ENCODE measurements around the gene PRKAR2B. TPM values are rescaled to one million over a fixed set of nuclear protein-coding genes. Genes with fewer than 3 reads are reported as not detected.
A peak's percentile ranks its signal among the peaks of the same experiment; 100 is the strongest.
"Not testable (repeated sequence)": the region's sequence is repeated elsewhere in the genome, so short reads cannot be mapped to it uniquely, and the experiment has no call there.

The PRKAR2B gene
- total and polyA plus RNA-seq, 12 donors = 30.4 to 212 (median 82.9) TPM

DNA sequence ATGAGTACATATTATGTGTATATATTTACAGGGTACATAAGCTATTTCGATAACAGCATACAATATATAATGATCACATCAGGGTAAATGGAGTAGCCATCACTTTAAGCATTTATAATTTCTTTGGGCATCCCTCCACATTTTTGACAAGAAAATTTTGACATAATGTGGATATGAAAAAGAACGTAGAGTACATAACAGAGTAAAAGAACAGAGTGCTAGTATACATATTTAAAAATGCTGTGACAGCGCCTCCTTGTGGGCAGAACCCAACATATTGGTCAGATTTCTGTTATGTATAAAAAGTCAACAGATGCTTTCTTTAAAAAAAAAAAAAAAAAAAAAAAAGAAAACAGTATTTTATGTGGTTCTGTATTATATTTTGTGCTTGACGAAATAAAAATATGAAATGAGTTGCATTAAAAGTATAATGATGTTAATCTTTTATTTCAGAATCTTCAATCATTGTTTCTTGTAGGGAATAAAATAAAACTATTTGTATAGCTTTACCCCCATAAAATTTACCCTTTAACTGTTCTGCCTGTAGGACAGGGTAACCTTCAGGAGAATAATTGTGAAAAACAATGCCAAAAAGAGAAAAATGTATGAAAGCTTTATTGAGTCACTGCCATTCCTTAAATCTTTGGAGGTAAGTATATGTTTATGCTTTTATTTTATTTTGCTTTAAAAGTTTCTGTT lies 106.0 kb downstream of the PRKAR2B start:
- peaks cover 6 to 15% of the 10 kb centered on the region in 2 donors for H3K4me1 ChIP-seq (replicated peaks in 1 of 2)
- no peaks in the 10 kb centered on the region for H3K27me3 ChIP-seq
- TF ChIP-seq CTCF (IDR thresholded peaks at IDR 0.05) = peak; percentile 64 to 79 (median 68)
- no peak for TF ChIP-seq POLR2A (IDR thresholded peaks at IDR 0.05)
- no peak overlapping the region for H3K4me3 ChIP-seq
- no peaks in the 10 kb centered on the region for H3K9me3 ChIP-seq (replicated peaks in 1 of 3)
- H3K27ac ChIP-seq = no peak overlapping the region
- intact Hi-C loops (cut with DNase I) = loop anchor here in 1 of 2 donors (10.0 kb wide), 1 partner anchor 196 kb away; no protein-coding TSS in a partner anchor
- no peaks in the 10 kb centered on the region for H3K36me3 ChIP-seq (replicated peaks in 1 of 2)
- 23 to 26% (median 25%) methylated on average over 4 of the region's 4 CpGs for WGBS, 4 donors
- peak; percentile 66 to 96 (median 85) for DNase-seq

DNA sequence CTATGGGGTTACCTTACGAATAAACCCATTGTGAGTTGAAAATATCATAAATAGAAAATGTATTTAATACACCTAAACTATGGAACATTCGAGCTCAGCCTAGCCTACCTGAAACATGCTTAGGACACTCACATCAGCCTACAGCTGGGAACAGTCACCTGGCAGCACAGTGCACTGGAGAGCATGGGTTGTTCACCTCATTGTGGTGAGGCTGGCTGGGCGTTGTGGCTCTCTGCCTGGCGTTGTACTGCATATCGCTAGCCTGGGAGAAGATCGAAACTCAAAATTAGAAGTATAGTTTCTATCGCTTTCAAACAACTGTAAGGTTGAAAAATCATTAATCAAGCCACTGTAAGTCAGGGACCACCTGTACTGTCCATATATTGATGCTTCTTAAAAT lies 107.0 kb downstream of the PRKAR2B start:
- 90 to 94% (median 92%) methylated on average over 7 of the region's 7 CpGs for WGBS, 4 donors
- no peak for TF ChIP-seq CTCF (IDR thresholded peaks at IDR 0.05)
- no peak for TF ChIP-seq POLR2A (IDR thresholded peaks at IDR 0.05)
- intact Hi-C loops (cut with DNase I) = loop anchor here in 1 of 2 donors (10.0 kb wide), 1 partner anchor 197 kb away; no protein-coding TSS in a partner anchor
- no peaks in the 10 kb centered on the region for H3K36me3 ChIP-seq (replicated peaks in 1 of 2)
- H3K27me3 ChIP-seq = no peaks in the 10 kb centered on the region
- peaks cover 6 to 15% of the 10 kb centered on the region in 2 donors for H3K4me1 ChIP-seq (replicated peaks in 1 of 2)
- H3K9me3 ChIP-seq (replicated peaks in 1 of 3) = no peaks in the 10 kb centered on the region
- no peak for DNase-seq
- H3K4me3 ChIP-seq = no peak overlapping the region
- no peak overlapping the region for H3K27ac ChIP-seq

GRCh38 chr7:107152011-107152410 lies 107.5 kb downstream of the PRKAR2B start:
- TF ChIP-seq POLR2A (IDR thresholded peaks at IDR 0.05) (no peak), CTCF (IDR thresholded peaks at IDR 0.05) (no peak)
- peaks cover 6 to 15% of the 10 kb centered on the region in 2 donors for H3K4me1 ChIP-seq (replicated peaks in 1 of 2)
- intact Hi-C loops (cut with DNase I) = loop anchor here (2.0 to 10.0 kb wide), 2 partner anchors 197 to 205 kb away; no protein-coding TSS in a partner anchor
- H3K27me3 ChIP-seq = no peaks in the 10 kb centered on the region
- DNase-seq = peak in 1 of 7 donors; percentile 26
- no peak overlapping the region for H3K27ac ChIP-seq
- H3K4me3 ChIP-seq = no peak overlapping the region
- H3K9me3 ChIP-seq (replicated peaks in 1 of 3) = no peaks in the 10 kb centered on the region
- WGBS, 4 donors = 54 to 73% (median 62%) methylated on average over 4 of the region's 4 CpGs
- no peaks in the 10 kb centered on the region for H3K36me3 ChIP-seq (replicated peaks in 1 of 2)

GRCh38 chr7:107154826-107155225 lies 110.3 kb downstream of the PRKAR2B start:
- peak in 3 of 7 donors; percentile 23 to 33 (median 25) for DNase-seq

DNA sequence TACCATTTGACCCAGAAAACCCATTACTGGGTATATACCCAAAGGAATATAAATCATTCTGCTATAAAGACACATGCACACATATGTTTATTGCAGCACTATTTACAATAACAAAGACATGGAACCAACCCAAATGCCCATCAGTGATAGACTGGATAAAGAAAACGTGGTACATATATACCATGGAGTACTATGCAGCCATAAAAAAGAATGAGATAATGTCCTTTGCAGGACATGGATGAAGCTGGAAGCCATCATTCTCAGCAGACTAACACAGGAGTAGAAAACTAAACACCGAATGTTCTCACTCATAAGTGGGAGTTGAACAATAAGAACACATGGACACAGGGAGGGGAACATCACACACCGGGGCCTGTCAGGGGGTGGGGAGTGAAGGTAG lies 111.2 kb downstream of the PRKAR2B start:
- not testable (repeated sequence) for H3K27me3 ChIP-seq; H3K4me3 ChIP-seq; H3K9me3 ChIP-seq (replicated peaks in 1 of 3); H3K4me1 ChIP-seq (replicated peaks in 1 of 2); DNase-seq; H3K27ac ChIP-seq; H3K36me3 ChIP-seq (replicated peaks in 1 of 2)
- intact Hi-C loops (cut with DNase I) = loop anchor here in 1 of 2 donors (10.0 kb wide), 1 partner anchor 201 kb away; no protein-coding TSS in a partner anchor
- 91 to 97% (median 94%) methylated on average over 3 of the region's 3 CpGs for WGBS, 4 donors

More at GRCh38 chr7:107154826-107155225, 110.3 kb downstream of the PRKAR2B start:
- no peaks in the 10 kb centered on the region for H3K4me1 ChIP-seq (replicated peaks in 1 of 2)
- H3K27ac ChIP-seq = no peak overlapping the region
- intact Hi-C loops (cut with DNase I) = loop anchor here in 1 of 2 donors (10.0 kb wide), 1 partner anchor 200 kb away; no protein-coding TSS in a partner anchor
- WGBS, 4 donors = 43 to 71% (median 68%) methylated on average over 6 of the region's 6 CpGs
- no peaks in the 10 kb centered on the region for H3K36me3 ChIP-seq (replicated peaks in 1 of 2)
- H3K27me3 ChIP-seq = no peaks in the 10 kb centered on the region
- H3K4me3 ChIP-seq = no peak overlapping the region
- TF ChIP-seq CTCF (IDR thresholded peaks at IDR 0.05) = no peak
- no peak for TF ChIP-seq POLR2A (IDR thresholded peaks at IDR 0.05)
- H3K9me3 ChIP-seq (replicated peaks in 1 of 3) = no peaks in the 10 kb centered on the region
